Measurements from ENCODE around the gene PYDC2.
"Not testable (repeated sequence)": the region's sequence is repeated elsewhere in the genome, so short reads cannot be mapped to it uniquely, and the experiment has no call there.

The PYDC2 gene

DNA sequence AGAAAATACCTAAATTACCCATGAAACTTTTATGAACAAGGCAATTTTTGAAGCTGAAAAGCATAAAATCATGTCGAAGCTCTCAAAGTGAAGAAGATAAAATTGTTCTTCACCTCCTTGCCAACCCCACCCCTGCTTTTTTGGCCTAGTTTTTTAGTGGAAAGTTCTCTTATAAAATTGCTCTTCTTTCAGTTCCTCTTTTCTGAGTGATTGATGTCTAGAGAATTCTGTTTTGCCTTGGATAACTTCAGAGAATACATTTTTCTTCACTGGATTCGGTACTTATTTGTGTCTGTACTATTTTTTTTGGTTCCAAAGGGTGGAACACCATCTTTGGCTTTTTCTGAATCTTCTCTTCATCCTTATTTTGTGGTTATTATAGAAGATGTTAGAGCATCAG, 25.0 kb upstream of the PYDC2 start:
- Histone ChIP-seq H3K9me3 (ENCODE audit: control insufficient read depth, insufficient read depth, low read length) (no peaks in the 10 kb centered on the region; the same call in 1 of the 2 replicates), H3K36me3 (ENCODE audit: insufficient read depth, low read length) (no peaks in the 10 kb centered on the region; the same call in 1 of the 2 replicates), H3K4me1 (ENCODE audit: insufficient read depth, low read length) (no peaks in the 10 kb centered on the region), H3K9ac (ENCODE audit: low read depth, low read length) (no peak overlapping the region)

DNA sequence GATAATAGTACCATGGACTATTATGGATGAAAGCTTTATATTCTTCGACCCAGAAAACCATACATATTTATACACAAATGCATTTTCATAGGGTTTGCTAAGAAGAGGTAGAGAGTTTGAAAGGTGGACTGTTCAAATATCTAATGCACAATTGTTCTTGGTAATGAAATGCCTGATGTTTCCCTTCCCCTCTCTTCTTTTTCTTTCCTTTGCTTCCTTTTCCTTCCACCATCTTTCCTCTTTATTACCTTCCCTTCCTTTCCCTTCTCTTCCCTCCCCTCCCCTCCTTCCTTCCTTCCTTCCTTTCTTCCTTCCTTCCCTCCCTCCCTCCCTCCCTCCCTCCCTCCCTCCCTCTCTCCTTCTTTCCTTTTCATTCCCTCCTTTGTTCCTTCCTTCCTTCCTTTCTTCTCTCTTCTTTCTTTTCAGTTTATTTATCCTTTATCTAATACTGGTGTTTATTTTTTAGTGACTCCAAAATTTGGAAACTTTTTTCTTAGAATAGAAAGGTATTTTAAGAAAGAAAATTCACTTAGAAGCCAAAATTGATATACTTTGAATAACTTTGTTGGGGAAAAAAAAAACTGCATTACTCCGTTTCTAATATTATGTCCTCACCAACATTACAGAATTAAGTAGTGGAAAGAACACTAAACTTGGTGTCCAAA, 22.7 kb upstream of the PYDC2 start:
- no peaks in the 10 kb centered on the region; the same call in 1 of the 2 replicates for H3K36me3 ChIP-seq (ENCODE audit: insufficient read depth, low read length)
- H3K4me1 ChIP-seq (ENCODE audit: insufficient read depth, low read length): no peaks in the 10 kb centered on the region
- no peak overlapping the region for H3K9ac ChIP-seq (ENCODE audit: low read depth, low read length)
- no peaks in the 10 kb centered on the region; the same call in 1 of the 2 replicates for H3K9me3 ChIP-seq (ENCODE audit: control insufficient read depth, insufficient read depth, low read length)

DNA sequence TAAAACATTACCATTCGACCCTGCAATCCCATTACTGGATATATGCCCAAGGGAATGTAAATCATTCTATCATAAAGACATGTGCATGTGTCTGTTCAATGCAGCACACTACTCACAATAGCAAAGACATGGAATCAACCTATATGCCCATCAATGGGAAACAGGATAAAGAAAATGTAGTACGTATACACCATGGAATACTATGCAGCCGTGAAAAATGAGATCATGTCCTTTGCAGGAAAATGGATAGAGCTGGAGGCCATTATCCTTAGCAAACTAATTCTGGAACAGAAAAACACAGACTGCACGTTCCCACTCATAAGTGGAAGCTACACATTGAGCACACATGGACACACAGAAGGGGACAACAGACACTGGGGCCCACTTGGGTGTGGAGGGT, 20.4 kb upstream of the PYDC2 start:
- no peaks in the 10 kb centered on the region for H3K4me1 ChIP-seq (ENCODE audit: insufficient read depth, low read length)
- H3K9ac ChIP-seq (ENCODE audit: low read depth, low read length): no peak overlapping the region
- no peaks in the 10 kb centered on the region; the same call in 1 of the 2 replicates for H3K9me3 ChIP-seq (ENCODE audit: control insufficient read depth, insufficient read depth, low read length)
- H3K36me3 ChIP-seq (ENCODE audit: insufficient read depth, low read length): no peaks in the 10 kb centered on the region

DNA sequence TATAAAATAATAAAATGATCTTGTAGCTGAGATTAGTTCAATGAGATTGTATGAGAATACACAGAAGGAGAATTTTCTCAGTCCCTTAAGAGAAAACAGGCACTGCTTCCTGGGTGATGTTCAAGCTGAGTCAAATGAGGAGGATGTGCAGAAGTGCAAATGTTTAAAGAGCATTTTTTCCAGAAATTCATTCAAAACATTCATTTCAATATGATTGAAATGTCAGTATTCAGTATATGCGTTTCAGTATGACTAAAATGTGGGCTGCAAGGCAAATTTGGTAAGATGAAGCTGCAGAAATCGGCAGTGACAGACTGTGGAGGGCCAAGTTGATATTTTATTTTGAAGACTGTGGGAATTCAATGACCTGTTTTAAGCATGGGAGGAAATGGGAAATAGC, 19.3 kb upstream of the PYDC2 start:
- Histone ChIP-seq H3K36me3 (ENCODE audit: insufficient read depth, low read length) (no peaks in the 10 kb centered on the region), H3K4me1 (ENCODE audit: insufficient read depth, low read length) (no peaks in the 10 kb centered on the region), H3K9me3 (ENCODE audit: control insufficient read depth, insufficient read depth, low read length) (no peaks in the 10 kb centered on the region; the same call in 1 of the 2 replicates), H3K9ac (ENCODE audit: low read depth, low read length) (no peak overlapping the region)

DNA sequence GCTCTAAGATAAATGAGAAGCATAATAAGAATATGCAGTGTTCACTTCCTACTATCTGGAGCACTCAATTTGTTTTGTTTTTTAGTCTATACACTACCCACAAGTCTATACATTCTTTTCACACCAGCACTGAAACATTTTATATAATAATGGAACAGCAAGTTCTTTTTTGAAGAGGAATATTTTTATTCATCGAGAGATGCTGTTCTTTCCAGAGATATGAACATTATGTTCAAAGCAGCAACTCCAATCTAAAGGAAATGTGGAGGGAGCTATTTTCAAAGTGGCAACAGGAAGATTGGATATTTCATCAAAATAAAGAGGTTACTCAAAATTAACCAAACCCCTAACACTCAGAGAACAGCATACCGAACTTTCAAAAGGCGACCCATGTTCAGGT, 16.4 kb upstream of the PYDC2 start:
- Histone ChIP-seq H3K36me3 (ENCODE audit: insufficient read depth, low read length) (no peaks in the 10 kb centered on the region), H3K9ac (ENCODE audit: low read depth, low read length) (no peak overlapping the region), H3K4me1 (ENCODE audit: insufficient read depth, low read length) (no peaks in the 10 kb centered on the region), H3K9me3 (ENCODE audit: control insufficient read depth, insufficient read depth, low read length) (no peaks in the 10 kb centered on the region; the same call in 1 of the 2 replicates)

DNA sequence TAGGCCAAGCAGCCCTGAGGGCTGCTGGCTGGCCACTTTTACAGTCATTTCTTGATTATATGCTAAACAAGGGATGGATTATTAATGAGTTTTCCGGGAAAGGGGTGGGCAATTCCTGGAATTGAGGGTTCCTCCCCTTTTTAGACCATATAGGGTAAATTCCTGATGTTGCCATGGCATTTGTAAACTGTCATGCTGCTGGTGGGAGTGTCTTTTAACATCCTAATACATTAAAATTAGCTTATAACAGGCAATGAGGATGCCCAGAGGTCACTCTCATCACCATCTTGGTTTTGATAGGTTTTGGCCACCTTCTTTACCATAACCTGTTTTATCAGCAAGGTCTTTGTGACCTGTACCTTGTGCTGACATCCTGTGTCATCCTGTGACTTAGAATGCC, 11.7 kb upstream of the PYDC2 start:
- Histone ChIP-seq H3K4me1 (ENCODE audit: insufficient read depth, low read length) (no peaks in the 10 kb centered on the region), H3K9ac (ENCODE audit: low read depth, low read length) (no peak overlapping the region), H3K9me3 (ENCODE audit: control insufficient read depth, insufficient read depth, low read length) (no peaks in the 10 kb centered on the region), H3K36me3 (ENCODE audit: insufficient read depth, low read length) (no peaks in the 10 kb centered on the region)

DNA sequence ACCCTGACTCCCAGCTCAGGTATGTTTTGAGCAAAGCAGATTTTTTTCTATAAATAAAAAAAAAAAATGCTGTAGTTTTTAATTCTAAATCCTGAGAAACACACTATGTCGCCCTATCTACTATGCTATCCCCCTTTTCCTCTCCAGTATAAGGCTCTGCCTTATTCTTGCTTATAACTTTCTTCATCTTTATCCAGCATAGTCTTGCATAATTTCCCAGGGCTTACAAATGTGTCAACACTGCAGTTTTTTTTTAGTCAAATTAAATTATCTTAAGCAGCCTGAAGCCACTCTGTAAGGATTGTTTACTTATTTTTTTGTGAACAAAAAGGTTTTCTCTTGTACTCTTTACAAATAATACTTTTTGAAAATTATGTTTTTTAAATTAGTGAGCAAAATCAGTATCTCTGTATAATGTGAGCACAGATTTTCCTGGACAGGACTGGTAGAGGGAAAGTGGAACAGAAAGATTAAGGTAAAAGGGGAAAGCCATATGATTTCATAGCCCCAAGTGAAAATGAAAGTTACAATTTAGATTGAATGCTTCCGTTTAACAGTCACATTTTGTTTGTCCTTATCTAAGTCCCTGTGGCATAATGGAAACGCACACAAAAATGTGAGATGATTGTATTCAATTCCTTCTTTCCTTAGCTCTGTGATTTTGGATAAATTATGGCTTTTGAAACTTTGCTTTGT, 5.6 kb upstream of the PYDC2 start:
- Histone ChIP-seq H3K4me1 (ENCODE audit: insufficient read depth, low read length) (no peaks in the 10 kb centered on the region), H3K9me3 (ENCODE audit: control insufficient read depth, insufficient read depth, low read length) (no peaks in the 10 kb centered on the region), H3K9ac (ENCODE audit: low read depth, low read length) (no peak overlapping the region), H3K36me3 (ENCODE audit: insufficient read depth, low read length) (no peaks in the 10 kb centered on the region)

DNA sequence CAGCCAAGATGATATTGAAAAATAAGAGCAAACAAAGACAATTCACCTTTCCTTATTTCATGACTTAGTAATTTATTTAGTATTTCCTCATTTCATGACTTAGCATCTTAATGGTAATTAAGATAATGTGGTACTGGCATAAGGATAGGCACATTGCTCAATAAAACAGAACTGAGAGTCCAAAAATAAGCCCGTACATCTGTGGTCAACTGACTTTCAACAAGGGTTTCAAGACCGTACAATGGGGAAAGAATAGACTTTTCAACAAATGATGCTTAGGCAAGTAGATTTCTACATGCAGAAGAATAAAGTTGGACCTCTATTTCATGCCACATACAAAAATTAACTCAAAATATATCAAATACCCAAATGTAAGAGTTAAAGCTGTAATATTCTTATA, 603 bp upstream of the PYDC2 start:
- Histone ChIP-seq H3K9me3 (ENCODE audit: control insufficient read depth, insufficient read depth, low read length) (no peaks in the 10 kb centered on the region), H3K36me3 (ENCODE audit: insufficient read depth, low read length) (no peaks in the 10 kb centered on the region), H3K9ac (ENCODE audit: low read depth, low read length) (no peak overlapping the region), H3K4me1 (ENCODE audit: insufficient read depth, low read length) (no peaks in the 10 kb centered on the region)

DNA sequence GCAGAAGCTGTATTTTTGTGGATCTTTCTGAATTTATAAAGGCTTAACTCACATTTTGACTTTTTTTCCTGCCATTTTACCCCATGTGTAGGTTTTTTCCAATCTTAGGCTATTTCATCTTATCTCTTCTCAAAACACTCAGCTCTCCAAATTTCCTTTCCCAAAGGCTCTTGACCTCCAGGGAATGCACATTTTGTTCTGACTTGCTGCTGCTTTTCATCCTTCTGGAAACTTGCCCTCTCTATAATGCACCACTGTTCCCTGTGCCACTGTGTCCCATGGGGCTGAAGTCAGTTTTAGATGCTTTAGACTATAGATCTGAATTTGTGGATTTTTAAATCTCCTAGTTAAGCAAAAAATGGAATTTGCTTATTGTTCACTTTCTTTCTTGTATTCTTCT, 9.1 kb downstream of the PYDC2 start:
- H3K9ac ChIP-seq (ENCODE audit: low read depth, low read length): no peak overlapping the region
- no peaks in the 10 kb centered on the region for H3K4me1 ChIP-seq (ENCODE audit: insufficient read depth, low read length)
- H3K9me3 ChIP-seq (ENCODE audit: control insufficient read depth, insufficient read depth, low read length): no peaks in the 10 kb centered on the region
- H3K36me3 ChIP-seq (ENCODE audit: insufficient read depth, low read length): no peaks in the 10 kb centered on the region

DNA sequence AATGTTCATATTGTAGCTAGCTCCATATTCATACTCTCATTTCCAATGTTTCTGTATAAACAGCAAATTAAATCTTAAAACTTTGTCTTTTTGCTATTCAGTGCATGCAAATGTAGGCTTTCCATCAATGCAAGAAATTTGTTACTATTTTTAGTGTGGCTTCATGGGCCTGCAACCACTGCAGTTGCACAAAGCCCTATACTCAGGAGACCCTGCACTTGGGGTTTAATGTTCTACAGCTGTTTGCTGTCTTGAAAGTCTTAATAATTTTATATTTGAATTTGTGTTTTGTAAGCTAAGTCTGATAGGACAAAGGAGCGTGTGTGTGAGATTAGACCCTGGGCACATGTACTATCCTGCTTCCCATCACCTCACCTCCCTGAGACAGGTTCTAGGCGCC, 9.6 kb downstream of the PYDC2 start:
- no peaks in the 10 kb centered on the region for H3K9me3 ChIP-seq (ENCODE audit: control insufficient read depth, insufficient read depth, low read length)
- H3K4me1 ChIP-seq (ENCODE audit: insufficient read depth, low read length): no peaks in the 10 kb centered on the region
- no peaks in the 10 kb centered on the region for H3K36me3 ChIP-seq (ENCODE audit: insufficient read depth, low read length)
- H3K9ac ChIP-seq (ENCODE audit: low read depth, low read length): no peak overlapping the region

DNA sequence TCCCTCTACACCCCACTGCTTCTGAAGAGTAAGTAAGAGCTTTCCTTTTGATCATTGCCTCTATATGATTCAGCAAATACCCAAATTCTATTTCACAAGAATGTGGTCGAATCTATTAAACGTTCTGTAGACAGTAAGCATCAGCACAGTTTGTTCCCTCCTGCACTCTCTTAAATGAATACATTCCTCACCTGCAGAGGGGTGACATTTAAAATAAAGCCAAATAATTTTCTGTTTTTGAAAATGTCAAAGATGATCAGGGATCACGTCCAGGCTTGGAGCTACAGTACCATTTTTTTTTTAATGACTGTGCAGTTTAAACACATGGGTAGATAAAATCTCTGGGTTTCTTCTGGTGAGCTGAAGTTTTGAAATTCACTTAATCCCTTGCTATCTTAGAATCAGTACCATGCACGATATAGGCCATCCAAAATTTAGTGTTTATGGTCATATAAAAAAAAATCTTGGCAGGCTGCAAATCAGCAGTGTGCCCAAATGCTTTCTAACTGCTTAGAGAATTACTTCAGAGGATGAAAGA, 12.8 kb downstream of the PYDC2 start:
- H3K4me1 ChIP-seq (ENCODE audit: insufficient read depth, low read length): no peaks in the 10 kb centered on the region
- H3K36me3 ChIP-seq (ENCODE audit: insufficient read depth, low read length): no peaks in the 10 kb centered on the region
- no peak overlapping the region for H3K9ac ChIP-seq (ENCODE audit: low read depth, low read length)
- H3K9me3 ChIP-seq (ENCODE audit: control insufficient read depth, insufficient read depth, low read length): no peaks in the 10 kb centered on the region

DNA sequence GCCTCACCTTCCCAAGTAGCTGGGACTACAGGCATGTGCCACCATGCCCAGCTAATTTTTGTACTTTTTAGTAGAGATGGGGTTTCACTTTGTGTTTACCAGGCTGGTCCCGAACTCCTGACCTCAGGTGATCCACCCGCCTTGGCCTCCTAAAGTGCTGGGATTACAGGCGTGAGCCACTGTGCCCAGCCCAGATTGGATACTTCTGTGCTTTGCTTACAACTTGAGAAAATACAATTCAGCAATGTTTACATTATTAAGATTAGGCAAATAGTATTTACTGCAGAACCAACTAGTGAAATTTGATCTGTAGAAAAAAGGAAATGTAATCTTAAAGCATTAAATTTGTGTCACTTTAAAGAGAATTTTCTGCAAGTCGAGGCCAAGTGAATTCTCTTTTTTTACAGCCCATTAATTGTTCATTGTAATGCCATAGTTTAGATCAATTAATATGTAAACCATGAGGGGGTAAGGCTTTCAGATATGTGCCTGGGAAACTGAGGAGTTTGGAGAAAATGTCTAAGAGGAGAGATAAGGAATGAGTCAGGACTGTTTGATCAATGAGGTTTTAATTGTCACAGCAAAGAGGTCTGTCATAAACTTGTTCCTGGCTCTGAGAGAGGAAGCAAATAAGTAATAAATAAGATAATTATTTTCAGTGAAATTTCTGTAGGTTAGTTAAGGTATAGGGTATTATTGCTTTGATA, 15.3 kb downstream of the PYDC2 start:
- Histone ChIP-seq H3K36me3 (ENCODE audit: insufficient read depth, low read length) (no peaks in the 10 kb centered on the region; the same call in 1 of the 2 replicates), H3K9ac (ENCODE audit: low read depth, low read length) (no peak overlapping the region), H3K9me3 (ENCODE audit: control insufficient read depth, insufficient read depth, low read length) (no peaks in the 10 kb centered on the region), H3K4me1 (ENCODE audit: insufficient read depth, low read length) (no peaks in the 10 kb centered on the region)

DNA sequence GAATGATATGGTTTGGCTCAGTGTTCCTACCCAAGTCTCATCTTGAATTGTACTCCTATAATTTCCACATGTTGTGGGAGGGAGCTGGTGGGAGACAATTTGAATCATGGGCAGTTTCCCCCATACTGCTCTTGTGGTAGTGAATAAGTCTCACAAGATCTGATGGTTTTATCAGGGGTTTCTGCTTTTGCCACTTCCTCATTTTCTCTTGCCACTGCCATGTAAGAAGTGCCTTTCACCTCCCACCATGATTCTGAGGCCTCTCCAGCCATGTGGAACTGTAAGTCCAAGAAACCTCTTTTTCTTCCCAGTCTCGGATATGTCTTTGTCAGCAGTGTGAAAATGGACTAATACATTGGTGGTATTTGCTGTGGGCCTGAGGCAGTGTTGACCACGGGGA, 23.0 kb downstream of the PYDC2 start:
- H3K36me3 ChIP-seq (ENCODE audit: insufficient read depth, low read length); H3K9ac ChIP-seq (ENCODE audit: low read depth, low read length); H3K4me1 ChIP-seq (ENCODE audit: insufficient read depth, low read length); H3K9me3 ChIP-seq (ENCODE audit: control insufficient read depth, insufficient read depth, low read length): not testable (repeated sequence)

DNA sequence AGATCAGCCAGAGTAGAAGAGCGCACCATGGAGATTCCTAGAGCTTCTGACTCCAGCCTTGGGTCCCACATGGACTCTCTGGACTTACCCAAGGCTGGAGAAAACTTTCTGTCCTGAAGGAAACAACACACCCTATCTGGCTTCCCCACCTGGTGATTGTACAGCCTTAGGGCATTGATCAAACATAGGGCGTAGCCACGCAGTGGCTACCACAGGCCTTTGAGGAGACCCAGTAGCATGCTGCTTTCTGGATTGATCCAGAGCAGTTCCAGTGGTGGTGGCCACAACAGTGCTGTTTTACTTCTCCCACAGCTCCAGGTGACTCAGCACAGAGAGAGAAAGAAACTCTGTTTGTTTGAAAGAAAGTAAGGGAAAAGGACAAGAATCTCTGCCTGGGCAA, 23.5 kb downstream of the PYDC2 start:
- Histone ChIP-seq H3K9me3 (ENCODE audit: control insufficient read depth, insufficient read depth, low read length) (peaks cover 5% of the 10 kb centered on the region; the same call in 1 of the 2 replicates), H3K36me3 (ENCODE audit: insufficient read depth, low read length) (no peaks in the 10 kb centered on the region; the same call in 1 of the 2 replicates), H3K4me1 (ENCODE audit: insufficient read depth, low read length) (no peaks in the 10 kb centered on the region), H3K9ac (ENCODE audit: low read depth, low read length) (no peak overlapping the region)
